WI38 (cell line): ENCODE data around the gene GRM2.
"Not testable (repeated sequence)": the region's sequence is repeated elsewhere in the genome, so short reads cannot be mapped to it uniquely, and the experiment has no call there.

Source experiments
- H3K4me3 ChIP-seq: 2 replicates; pipeline ENCODE4 v1.5.1; 2011; ENCODE audit warnings: low read depth, mild to moderate bottlenecking, control low read depth, low read length
- CTCF ChIP-seq: IDR thresholded peaks from 2 replicates; pipeline ENCODE4 v1.5.1; 2012; ENCODE audit warnings: low read depth, mild to moderate bottlenecking, control low read depth, low read length

GRM2 gene

GRCh38 chr3:51727500-51727899 lies 20.6 kb downstream of the GRM2 start:
- H3K4me3 ChIP-seq: no peak overlapping the region
- TF ChIP-seq CTCF: no peak

- H3K4me3 ChIP-seq: no peak overlapping the region
- no peak for TF ChIP-seq CTCF
Measured at GRCh38 chr3:51729042-51729633, 22.3 kb downstream of the GRM2 start.

GRCh38 chr3:51733859-51734571 lies 27.1 kb downstream of the GRM2 start:
- no peak overlapping the region for H3K4me3 ChIP-seq
- no peak for TF ChIP-seq CTCF

- TF ChIP-seq CTCF: no peak
- H3K4me3 ChIP-seq: no peak overlapping the region
Measured at GRCh38 chr3:51734572-51734907, 27.7 kb downstream of the GRM2 start.

- no peak for TF ChIP-seq CTCF
- no peak overlapping the region for H3K4me3 ChIP-seq
Measured at GRCh38 chr3:51735039-51735438, 28.2 kb downstream of the GRM2 start.

- no peak overlapping the region for H3K4me3 ChIP-seq
- TF ChIP-seq CTCF: no peak
Measured at GRCh38 chr3:51735950-51736349, 29.1 kb downstream of the GRM2 start.

GRCh38 chr3:51739110-51739509 lies 32.2 kb downstream of the GRM2 start:
- no peak overlapping the region for H3K4me3 ChIP-seq
- no peak for TF ChIP-seq CTCF

GRCh38 chr3:51742320-51742719 lies 35.5 kb downstream of the GRM2 start:
- H3K4me3 ChIP-seq: not testable (repeated sequence)

GRCh38 chr3:51742978-51743377 lies 36.1 kb downstream of the GRM2 start:
- not testable (repeated sequence) for H3K4me3 ChIP-seq
